Mononuclear cell (primary cell): Measurements from ENCODE around the gene CPN2. TPM values are rescaled to one million over a fixed set of nuclear protein-coding genes. Genes with fewer than 3 reads are reported as not detected.

Experiments
- H3K27me3 ChIP-seq: 2 replicates; pipeline ENCODE4 v1.6.0; 2011; ENCODE audit warnings: low read length, control low read depth; ENCODE audit not compliant: insufficient read depth
- H3K4me1 ChIP-seq: 2 replicates; pipeline ENCODE4 v1.5.1; 2011; ENCODE audit warnings: mild to moderate bottlenecking, low read length, control low read depth; ENCODE audit not compliant: insufficient read depth
- H3K4me3 ChIP-seq: 2 replicates; pipeline ENCODE4 v1.5.1; 2011; ENCODE audit warnings: mild to moderate bottlenecking, low read length, moderate library complexity
- H3K9me3 ChIP-seq: 2 replicates; pipeline ENCODE4 v1.5.1; 2011; ENCODE audit warnings: low read depth, mild to moderate bottlenecking, control low read depth, low read length
- total RNA-seq: library from RNA; depleted of rRNA; stranded (reverse); fragments of >200 nt; gene quantifications from one replicate; pipeline ENCODE4 v1.2.3, GENCODE V29; 2012

CPN2 gene, protein sequence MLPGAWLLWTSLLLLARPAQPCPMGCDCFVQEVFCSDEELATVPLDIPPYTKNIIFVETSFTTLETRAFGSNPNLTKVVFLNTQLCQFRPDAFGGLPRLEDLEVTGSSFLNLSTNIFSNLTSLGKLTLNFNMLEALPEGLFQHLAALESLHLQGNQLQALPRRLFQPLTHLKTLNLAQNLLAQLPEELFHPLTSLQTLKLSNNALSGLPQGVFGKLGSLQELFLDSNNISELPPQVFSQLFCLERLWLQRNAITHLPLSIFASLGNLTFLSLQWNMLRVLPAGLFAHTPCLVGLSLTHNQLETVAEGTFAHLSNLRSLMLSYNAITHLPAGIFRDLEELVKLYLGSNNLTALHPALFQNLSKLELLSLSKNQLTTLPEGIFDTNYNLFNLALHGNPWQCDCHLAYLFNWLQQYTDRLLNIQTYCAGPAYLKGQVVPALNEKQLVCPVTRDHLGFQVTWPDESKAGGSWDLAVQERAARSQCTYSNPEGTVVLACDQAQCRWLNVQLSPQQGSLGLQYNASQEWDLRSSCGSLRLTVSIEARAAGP
- not detected for total RNA-seq

GRCh38 chr3:194351080-194351672 is at the start of gene CPN2:
Gene CPN2 (minus strand): TSS chr3:194351328. CDS start chr3:194342702, 8,626 bp downstream.
- H3K9me3 ChIP-seq: no peaks in the 10 kb centered on the region
- no peaks in the 10 kb centered on the region for H3K27me3 ChIP-seq
- H3K4me3 ChIP-seq: no peak within 1 kb of the TSS
- no peaks in the 10 kb centered on the region for H3K4me1 ChIP-seq

GRCh38 chr3:194399874-194400411 is 48.8 kb upstream of the CPN2 start:
- no peaks in the 10 kb centered on the region for H3K9me3 ChIP-seq
- H3K4me3 ChIP-seq: no peak overlapping the region
- peaks cover 28% of the 10 kb centered on the region for H3K4me1 ChIP-seq
- peaks cover 36% of the 10 kb centered on the region for H3K27me3 ChIP-seq

DNA sequence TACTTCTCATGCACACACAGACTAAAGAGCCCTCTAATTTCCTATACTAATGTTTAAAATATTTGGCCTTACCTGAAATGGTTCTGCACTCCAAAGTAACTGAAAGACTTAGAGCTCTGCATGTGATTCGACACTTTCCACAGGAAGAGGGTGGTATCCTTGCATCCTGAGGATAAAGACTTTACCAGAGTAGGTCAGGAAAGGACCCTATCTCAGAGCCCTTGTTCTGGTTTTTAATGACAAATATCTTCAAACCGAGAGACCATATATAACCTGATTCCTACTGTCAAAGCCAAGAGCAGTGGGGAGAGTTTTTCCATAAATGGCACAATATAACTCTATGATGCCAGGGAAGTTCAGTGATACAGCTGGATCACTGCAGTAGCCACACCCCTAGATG is 48.0 kb upstream of the CPN2 start, which contains the start of gene GP5:
TSS of gene GP5 (minus strand) at position 101 of the 400 bp plus-strand sequence. CDS start 984 bp downstream, outside the sequence.
- Histone ChIP-seq H3K9me3 (no peaks in the 10 kb centered on the region), H3K4me1 (peaks cover 28% of the 10 kb centered on the region), H3K4me3 (peak within 1 kb of the TSS; percentile 19), H3K27me3 (peaks cover 36% of the 10 kb centered on the region)

- peaks cover 37% of the 10 kb centered on the region for H3K27me3 ChIP-seq
- peak overlapping the region; percentile 19 for H3K4me3 ChIP-seq
Measured at GRCh38 chr3:194397757-194398312, 46.7 kb upstream of the CPN2 start.

DNA sequence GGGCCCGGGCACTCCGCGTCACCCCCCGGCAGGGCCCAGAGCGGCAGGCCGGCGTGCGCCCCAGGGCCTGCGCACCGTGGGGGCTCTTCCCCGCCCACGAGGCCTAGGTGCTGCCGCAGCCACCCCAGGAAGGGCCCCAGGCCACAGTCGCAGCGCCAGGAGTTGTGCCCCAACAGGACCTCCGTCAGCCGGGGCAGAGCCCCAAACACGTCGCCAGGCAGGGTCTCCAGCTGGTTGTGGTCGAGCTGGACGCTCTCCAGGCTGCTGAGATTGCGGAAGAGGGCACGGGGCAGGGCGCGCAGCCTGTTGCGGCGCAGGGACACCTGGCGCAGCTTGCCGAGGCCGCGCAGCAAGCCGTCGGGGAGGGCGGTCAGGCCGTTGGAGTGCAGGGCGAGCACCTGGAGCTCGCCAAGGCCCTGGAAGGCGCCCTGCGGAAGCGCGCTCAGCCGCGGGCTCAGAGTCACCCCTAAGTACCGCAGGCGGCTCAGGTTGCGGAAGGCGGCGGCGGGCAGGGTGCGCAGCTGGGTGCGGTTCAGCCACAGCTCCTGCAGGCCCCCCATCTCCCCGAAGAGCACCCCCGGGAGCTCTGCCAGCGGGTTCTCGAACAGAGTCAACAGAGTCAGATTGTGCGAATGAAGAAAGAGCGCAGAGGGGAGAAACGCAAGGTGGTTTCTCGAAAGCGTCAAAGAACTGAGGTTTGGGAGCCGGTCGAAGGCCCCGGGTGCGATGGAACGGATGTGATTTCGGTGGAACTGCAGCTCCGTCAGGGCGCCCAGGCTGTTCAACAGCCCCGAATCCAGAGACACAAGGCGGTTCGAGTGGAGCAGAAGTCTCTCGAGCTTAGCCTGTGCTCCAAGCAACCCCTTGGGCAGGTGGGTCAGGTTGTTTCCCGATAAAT is 46.0 kb upstream of the CPN2 start:
- Histone ChIP-seq H3K4me1 (peaks cover 28% of the 10 kb centered on the region), H3K27me3 (peaks cover 38% of the 10 kb centered on the region), H3K9me3 (no peaks in the 10 kb centered on the region), H3K4me3 (peak overlapping the region; percentile 19)

More at GRCh38 chr3:194397757-194398312, 46.7 kb upstream of the CPN2 start:
- Histone ChIP-seq H3K4me1 (peaks cover 28% of the 10 kb centered on the region), H3K9me3 (no peaks in the 10 kb centered on the region)

DNA sequence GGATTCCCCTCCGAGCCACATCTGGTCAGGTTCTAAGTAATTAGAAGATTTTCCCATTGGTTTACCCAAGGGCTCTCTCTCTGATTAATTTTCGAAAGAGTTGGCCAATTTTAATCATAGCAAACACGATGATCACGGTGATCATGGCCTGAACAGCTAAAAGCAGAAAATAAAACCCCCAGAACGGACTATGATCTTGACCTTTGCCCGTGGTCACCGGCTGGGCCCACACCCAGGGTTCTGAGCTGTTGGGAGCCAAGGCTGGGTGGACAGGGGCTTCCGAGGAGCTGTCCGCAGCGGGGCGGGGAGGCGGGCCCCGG is 45.4 kb upstream of the CPN2 start:
- Histone ChIP-seq H3K27me3 (peaks cover 38% of the 10 kb centered on the region), H3K9me3 (no peaks in the 10 kb centered on the region), H3K4me1 (peaks cover 28% of the 10 kb centered on the region), H3K4me3 (peak overlapping the region; percentile 19)

DNA sequence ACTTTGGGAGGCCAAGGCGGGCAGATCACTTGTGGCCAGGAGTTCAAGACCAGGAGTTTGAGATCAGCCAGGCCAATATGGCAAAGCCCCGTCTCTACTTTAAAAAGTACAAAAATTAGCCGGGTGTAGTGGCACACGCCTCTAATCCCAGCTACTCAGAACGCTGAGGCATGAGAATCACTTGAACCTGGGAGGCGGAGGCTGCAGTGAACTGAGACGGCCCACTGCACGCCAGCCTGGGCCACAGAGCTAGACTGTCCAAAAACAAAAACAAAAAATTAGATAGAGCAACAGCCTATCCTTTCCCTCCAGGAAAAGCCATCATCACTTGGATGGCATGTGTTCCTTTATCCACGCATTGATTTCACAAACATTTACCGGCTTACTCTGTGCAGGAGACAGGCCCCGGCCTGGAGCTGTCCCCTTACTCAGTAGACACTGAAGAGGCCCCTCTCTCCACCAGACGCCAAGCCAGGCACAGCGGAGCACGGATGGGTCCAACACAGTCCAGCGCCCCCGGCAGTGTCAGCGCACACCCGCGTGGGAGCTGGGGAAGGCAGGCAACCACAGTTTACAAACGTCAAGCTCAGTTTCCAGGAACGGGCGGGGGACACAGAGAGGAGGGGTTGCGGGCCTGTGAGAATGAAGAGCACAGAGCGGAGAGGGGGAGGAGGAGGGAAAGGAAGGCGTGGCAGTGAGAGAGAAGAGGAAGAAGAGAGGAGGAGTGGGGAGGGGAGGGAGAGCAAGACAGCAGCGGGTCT is 44.8 kb upstream of the CPN2 start:
- H3K4me3 ChIP-seq: no peak overlapping the region
- H3K27me3 ChIP-seq: peaks cover 38% of the 10 kb centered on the region
- H3K4me1 ChIP-seq: peaks cover 28% of the 10 kb centered on the region
- H3K9me3 ChIP-seq: no peaks in the 10 kb centered on the region

GRCh38 chr3:194395212-194395611 is 44.1 kb upstream of the CPN2 start:
- Histone ChIP-seq H3K9me3 (no peaks in the 10 kb centered on the region), H3K4me1 (peaks cover 28% of the 10 kb centered on the region), H3K27me3 (peaks cover 38% of the 10 kb centered on the region), H3K4me3 (no peak overlapping the region)

- no peaks in the 10 kb centered on the region for H3K9me3 ChIP-seq
- peaks cover 19% of the 10 kb centered on the region for H3K27me3 ChIP-seq
- H3K4me1 ChIP-seq: peaks cover 18% of the 10 kb centered on the region
- H3K4me3 ChIP-seq: no peak overlapping the region
Measured at GRCh38 chr3:194392576-194392975, 41.4 kb upstream of the CPN2 start.

GRCh38 chr3:194390835-194391234 is 39.7 kb upstream of the CPN2 start:
- peaks cover 2% of the 10 kb centered on the region for H3K4me1 ChIP-seq
- peaks cover 5% of the 10 kb centered on the region for H3K27me3 ChIP-seq
- no peaks in the 10 kb centered on the region for H3K9me3 ChIP-seq
- no peak overlapping the region for H3K4me3 ChIP-seq

DNA sequence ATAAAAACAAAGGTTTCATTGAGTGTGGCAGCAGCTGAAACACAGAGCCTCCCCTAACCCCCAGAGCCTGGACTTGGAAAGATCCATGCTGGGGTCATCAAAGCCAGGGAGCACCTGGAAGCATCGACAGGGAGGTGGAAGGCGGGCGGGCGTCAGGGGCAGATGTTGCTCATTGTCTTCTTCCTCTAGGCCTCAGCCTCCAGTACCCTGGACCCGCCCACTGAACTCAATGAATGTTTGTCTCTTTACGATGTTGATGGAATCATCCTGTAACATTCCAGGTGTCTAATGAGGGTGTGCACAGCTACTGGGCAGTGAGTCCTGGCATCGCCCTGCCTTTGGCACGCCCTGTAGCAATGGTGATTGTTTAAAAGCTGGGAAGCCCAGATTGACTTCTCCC is 38.1 kb upstream of the CPN2 start:
- peaks cover 5% of the 10 kb centered on the region for H3K27me3 ChIP-seq
- H3K4me3 ChIP-seq: no peak overlapping the region
- H3K9me3 ChIP-seq: no peaks in the 10 kb centered on the region
- H3K4me1 ChIP-seq: no peaks in the 10 kb centered on the region

DNA sequence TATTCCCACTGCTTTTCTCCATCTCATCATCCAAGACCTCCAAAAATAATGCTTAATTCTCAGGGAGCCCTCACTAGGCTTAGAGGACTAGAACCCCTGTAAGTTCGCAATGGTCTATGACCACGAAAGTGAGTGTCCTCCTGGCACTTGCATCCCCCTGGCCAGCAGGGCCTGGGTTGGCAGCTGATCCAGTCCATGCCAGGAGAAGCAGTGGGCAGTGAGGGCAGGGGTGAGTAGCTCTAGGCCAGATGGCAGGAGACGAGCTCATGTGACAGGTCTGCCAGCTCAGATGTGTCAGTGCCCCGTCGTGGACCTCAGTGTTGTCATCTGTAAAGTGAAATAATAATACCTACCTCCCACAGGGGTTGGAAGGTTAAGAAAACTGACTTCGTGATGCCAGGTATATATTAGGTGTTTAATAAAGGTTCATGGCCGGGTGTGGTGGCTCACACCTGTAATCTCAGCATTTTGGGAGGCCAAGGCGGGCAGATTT is 36.8 kb upstream of the CPN2 start:
- no peaks in the 10 kb centered on the region for H3K4me1 ChIP-seq
- peaks cover 5% of the 10 kb centered on the region for H3K27me3 ChIP-seq
- H3K4me3 ChIP-seq: no peak overlapping the region
- H3K9me3 ChIP-seq: no peaks in the 10 kb centered on the region

DNA sequence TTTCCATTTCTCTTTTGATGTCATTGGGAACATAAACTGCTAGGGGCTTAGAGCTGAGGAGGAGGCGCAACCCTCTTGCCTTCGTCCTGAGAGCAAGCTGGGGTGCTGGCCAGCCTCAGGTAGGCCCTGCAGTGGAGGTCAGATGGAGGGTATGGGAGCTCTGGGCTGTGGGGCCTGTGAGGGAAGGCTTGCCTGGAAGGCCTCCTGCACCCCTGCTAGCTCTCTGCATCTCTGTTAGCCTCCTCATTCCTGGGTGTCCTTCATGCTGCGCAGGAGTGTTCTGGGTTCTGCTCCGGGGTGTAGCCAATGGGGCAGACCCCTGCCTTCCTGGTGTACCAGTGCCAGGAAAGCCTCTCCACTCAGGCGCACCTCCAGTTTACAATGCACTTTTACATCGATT is 36.1 kb upstream of the CPN2 start:
- Histone ChIP-seq H3K9me3 (no peaks in the 10 kb centered on the region), H3K27me3 (peaks cover 2% of the 10 kb centered on the region), H3K4me1 (no peaks in the 10 kb centered on the region), H3K4me3 (no peak overlapping the region)

DNA sequence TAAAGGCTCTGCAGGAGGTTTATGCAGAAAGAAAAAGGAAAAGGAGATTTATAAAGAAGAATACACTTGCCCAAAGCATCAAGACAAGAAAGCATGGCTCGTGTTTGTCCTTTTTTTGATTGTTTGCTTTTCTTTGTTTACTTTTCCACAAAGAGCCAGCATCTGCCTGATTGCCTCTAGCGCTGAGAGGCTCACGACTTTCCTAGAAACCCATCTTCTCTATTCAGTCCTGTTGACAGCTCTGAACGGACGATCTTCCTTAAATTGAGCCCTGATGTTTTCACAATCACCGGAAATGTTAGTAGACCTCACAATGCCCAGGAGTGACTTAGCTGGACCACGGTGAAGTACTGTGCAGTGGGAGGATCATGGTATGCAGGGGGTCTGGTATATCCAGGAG is 35.5 kb upstream of the CPN2 start:
- Histone ChIP-seq H3K4me1 (no peaks in the 10 kb centered on the region), H3K27me3 (peaks cover 2% of the 10 kb centered on the region), H3K9me3 (no peaks in the 10 kb centered on the region), H3K4me3 (no peak overlapping the region)
